IMR-90 (cell line): ENCODE results near the gene TBCD. TPM values are rescaled to one million over a fixed set of nuclear protein-coding genes. Genes with fewer than 3 reads are reported as not detected.

Experiments used
- ATAC-seq: fragments of 200-7000 bp; cut with Tn5 transposase; 2 replicates; pipeline ENCODE4 v1.9.1; 2020; ENCODE audit warnings: low read depth, mild to moderate bottlenecking, moderate library complexity
- BruUV-seq: library from RNA; stranded (reverse); fragments of 400-500 nt; replicated peaks from 2 replicates; lab custom pipeline; 2021; lab: Mats Ljungman, UMichigan
- CTCF ChIA-PET: fragments of 300-600 bp; formaldehyde crosslinking; extraction: SDS; loops from one replicate; lab custom pipeline; 2021; ENCODE audit warnings: antibody characterized with exemption; lab: Yijun Ruan, JAX
- POLR2A ChIA-PET: fragments of 300-600 bp; sonication (Branson Sonifier 250); formaldehyde crosslinking; loops from one replicate; lab custom pipeline; 2022; ENCODE audit warnings: antibody characterized with exemption; ENCODE audit not compliant: unreplicated experiment; lab: Charles Lee
- DNase-seq: peaks from one replicate; pipeline ENCODE4 v3.0.0; 2013
- H2AFZ ChIP-seq: replicated peaks from 2 replicates; pipeline ENCODE3; 2013; ENCODE audit warnings: low read length, mild to moderate bottlenecking; ENCODE audit not compliant: poor library complexity
- H2AK5ac ChIP-seq: 2 replicates; pipeline ENCODE4 v1.6.1; 2013; ENCODE audit warnings: low read depth, low read length, inconsistent platforms
- H2AK9ac ChIP-seq: replicated peaks from 2 replicates; pipeline ENCODE3; 2013; ENCODE audit warnings: mild to moderate bottlenecking, low read depth, low read length, moderate library complexity; ENCODE audit not compliant: poor library complexity
- H2BK120ac ChIP-seq: 2 replicates; pipeline ENCODE4 v1.6.1; 2013; ENCODE audit warnings: low read depth, low read length, inconsistent platforms
- H2BK15ac ChIP-seq: 3 replicates; pipeline ENCODE4 v1.6.1; 2013; ENCODE audit warnings: low read depth, low read length, inconsistent platforms
- H2BK20ac ChIP-seq: 2 replicates; pipeline ENCODE4 v1.6.1; 2013; ENCODE audit warnings: low read depth, mild to moderate bottlenecking, inconsistent platforms, low read length, moderate library complexity
- H2BK5ac ChIP-seq: 2 replicates; pipeline ENCODE4 v1.6.1; 2013; ENCODE audit warnings: mild to moderate bottlenecking, low read depth, low read length, inconsistent platforms; ENCODE audit not compliant: poor library complexity, severe bottlenecking
- H3K14ac ChIP-seq: replicated peaks from 2 replicates; pipeline ENCODE4 v1.6.1; 2013; ENCODE audit warnings: low read depth, low read length, inconsistent platforms
- H3K18ac ChIP-seq: 2 replicates; pipeline ENCODE4 v1.6.1; 2013; ENCODE audit warnings: low read depth, low read length, control low read depth
- H3K23ac ChIP-seq: 2 replicates; pipeline ENCODE4 v1.6.1; 2013; ENCODE audit warnings: low read depth, low read length, inconsistent platforms
- H3K27ac ChIP-seq: 2 replicates; pipeline ENCODE4 v1.5.1; 2013; ENCODE audit warnings: mild to moderate bottlenecking, control low read depth, low read length; ENCODE audit not compliant: insufficient read depth
- H3K27me3 ChIP-seq: 2 replicates; pipeline ENCODE4 v1.6.1; 2013; ENCODE audit warnings: low read length; ENCODE audit not compliant: control insufficient read depth, insufficient read depth
- H3K36me3 ChIP-seq: 2 replicates; pipeline ENCODE4 v1.6.1; 2013; ENCODE audit warnings: low read length, mixed read lengths; ENCODE audit not compliant: control insufficient read depth, insufficient read depth
- H3K4ac ChIP-seq: 2 replicates; pipeline ENCODE4 v1.6.1; 2013; ENCODE audit warnings: low read depth, low read length, inconsistent platforms
- H3K4me1 ChIP-seq: 2 replicates; pipeline ENCODE4 v1.6.1; 2013; ENCODE audit warnings: low read length, mixed read lengths; ENCODE audit not compliant: control insufficient read depth, insufficient read depth
- H3K4me2 ChIP-seq: 2 replicates; pipeline ENCODE4 v1.6.1; 2013; ENCODE audit warnings: low read depth, mild to moderate bottlenecking, control low read depth, low read length, moderate library complexity
- H3K4me3 ChIP-seq: 2 replicates; pipeline ENCODE4 v1.5.1; 2013; ENCODE audit warnings: low read depth, mild to moderate bottlenecking, control low read depth, low read length, moderate library complexity; ENCODE audit not compliant: insufficient read depth
- H3K56ac ChIP-seq: 2 replicates; pipeline ENCODE4 v1.6.1; 2013; ENCODE audit warnings: low read length, inconsistent platforms; ENCODE audit not compliant: insufficient read depth; ENCODE audit errors: extremely low read depth
- H3K79me1 ChIP-seq, 2 experiments: 2 replicates each; pipeline ENCODE4 v1.6.1; 2013; ENCODE audit warnings: low read length in 2 of 2, inconsistent platforms in 1 of 2, low read depth in 1 of 2
- H3K9ac ChIP-seq: 2 replicates; pipeline ENCODE4 v1.6.1; 2013; ENCODE audit warnings: low read depth, low read length, control low read depth
- H3K9me1 ChIP-seq: 2 replicates; pipeline ENCODE4 v1.6.1; 2013; ENCODE audit warnings: low read length, inconsistent platforms; ENCODE audit not compliant: insufficient read depth
- H3K9me3 ChIP-seq: 2 replicates; pipeline ENCODE4 v1.6.1; 2013; ENCODE audit warnings: low read length; ENCODE audit not compliant: control insufficient read depth, insufficient read depth
- H4K20me1 ChIP-seq: 2 replicates; pipeline ENCODE4 v1.6.1; 2013; ENCODE audit warnings: low read length, inconsistent platforms; ENCODE audit not compliant: insufficient read depth
- H4K5ac ChIP-seq: 2 replicates; pipeline ENCODE4 v1.6.1; 2013; ENCODE audit warnings: mild to moderate bottlenecking, low read depth, low read length, control low read depth
- H4K8ac ChIP-seq, 2 experiments: 2 replicates each; pipeline ENCODE4 v1.6.1; 2013; ENCODE audit warnings: low read depth in 2 of 2, low read length in 2 of 2, control low read depth in 1 of 2, inconsistent platforms in 1 of 2
- H4K91ac ChIP-seq: 2 replicates; pipeline ENCODE4 v1.6.1; 2013; ENCODE audit warnings: low read depth, low read length, inconsistent platforms; ENCODE audit not compliant: insufficient read depth
- BHLHE40 ChIP-seq: fragments of 150-350 bp; IDR thresholded peaks from 2 replicates; pipeline ENCODE4 v1.6.1; 2016; ENCODE audit warnings: mild to moderate bottlenecking, low read depth, low read length
- CEBPB ChIP-seq: IDR thresholded peaks from 2 replicates; pipeline ENCODE4 v1.6.1; 2012; ENCODE audit warnings: low read depth, low read length, improper control_type of control experiment
- CHD1 ChIP-seq: IDR thresholded peaks from 2 replicates; pipeline ENCODE4 v1.6.1; 2012; ENCODE audit warnings: low read depth, low read length, improper control_type of control experiment
- ELK1 ChIP-seq: fragments of 150-350 bp; IDR thresholded peaks from 2 replicates; pipeline ENCODE4 v1.6.1; 2016; ENCODE audit warnings: low read depth, mild to moderate bottlenecking, low read length, moderate library complexity, borderline replicate concordance
- FOS ChIP-seq: fragments of 150-350 bp; IDR thresholded peaks from 2 replicates; pipeline ENCODE4 v1.6.1; 2016; ENCODE audit warnings: low read depth, low read length
- MAFK ChIP-seq: IDR thresholded peaks from 2 replicates; pipeline ENCODE4 v1.6.1; 2012; ENCODE audit warnings: low read depth, low read length, improper control_type of control experiment
- MAZ ChIP-seq: IDR thresholded peaks from 2 replicates; pipeline ENCODE4 v1.6.1; 2012; ENCODE audit warnings: low read depth, mild to moderate bottlenecking, low read length, improper control_type of control experiment, moderate library complexity, borderline replicate concordance
- MXI1 ChIP-seq: IDR thresholded peaks from 2 replicates; pipeline ENCODE4 v1.6.1; 2012; ENCODE audit warnings: low read depth, mild to moderate bottlenecking, low read length, moderate library complexity, borderline replicate concordance
- NFE2L2 ChIP-seq: fragments of 150-350 bp; IDR thresholded peaks from 2 replicates; pipeline ENCODE4 v1.6.1; 2016; ENCODE audit warnings: low read depth, mild to moderate bottlenecking, low read length
- POLR2A ChIP-seq: IDR thresholded peaks from 2 replicates; pipeline ENCODE4 v1.6.1; 2012; ENCODE audit warnings: mild to moderate bottlenecking, low read depth, low read length
- RAD21 ChIP-seq: IDR thresholded peaks from 2 replicates; pipeline ENCODE4 v1.6.1; 2012; ENCODE audit warnings: low read length, improper control_type of control experiment
- RCOR1 ChIP-seq: IDR thresholded peaks from 2 replicates; pipeline ENCODE4 v1.6.1; 2012; ENCODE audit warnings: mild to moderate bottlenecking, low read length, improper control_type of control experiment; ENCODE audit not compliant: insufficient replicate concordance
- RFX5 ChIP-seq: IDR thresholded peaks from 2 replicates; pipeline ENCODE4 v1.8.0; 2012; ENCODE audit warnings: low read depth, mild to moderate bottlenecking, low read length, moderate library complexity
- SMC3 ChIP-seq: fragments of 150-350 bp; IDR thresholded peaks from 2 replicates; pipeline ENCODE4 v1.6.1; 2016; ENCODE audit warnings: low read depth, mild to moderate bottlenecking, antibody characterized with exemption, low read length, moderate library complexity
- WGBS, 2 experiments: methylation state at CpG; one replicate each; pipeline versions ENCODE4 v1.1.5 to v1.1.7; 2013; ENCODE audit warnings: missing lambda C conversion rate in 2 of 2; ENCODE audit not compliant: insufficient read length in 1 of 2; ENCODE audit errors: extremely low coverage in 2 of 2; 5-methylcytosine and 5-hydroxymethylcytosine counted together
- dilution Hi-C: fragments of 300-500 bp; cut with HindIII; formaldehyde crosslinking; loops from one replicate; pipeline ENCODE4 v1.14.3; 2018; ENCODE audit warnings: low sequenced_read_pairs; ENCODE audit not compliant: unreplicated experiment
- in situ Hi-C: fragments of 300-500 bp; cut with MboI; formaldehyde crosslinking; loops from 3 replicates; pipeline ENCODE4 v1.14.3; 2019; ENCODE audit warnings: low sequenced_read_pairs, inconsistent platforms, mixed read lengths
- intact Hi-C: fragments of 100-400 bp; cut with micrococcal nuclease; formaldehyde crosslinking; loops from 2 replicates; pipeline ENCODE4 v1.10.0; 2022
- polyA plus RNA-seq, 3 experiments: library from polyadenylated mRNA; depleted of rRNA; stranded (reverse); fragments of >200 nt; gene quantifications; 2 replicates each; pipeline ENCODE4 v1.2.3, GENCODE V29; 2012; ENCODE audit warnings: low replicate concordance in 1 of 3
- total RNA-seq: library from RNA; depleted of rRNA; stranded (reverse); fragments of >200 nt; gene quantifications from 2 replicates; pipeline ENCODE4 v1.2.3, GENCODE V29; 2012
- TF ChIP-seq, protein P1 (sequence below): fragments of 150-350 bp; IDR thresholded peaks from 2 replicates; pipeline ENCODE4 v1.6.1; 2017; ENCODE audit warnings: mild to moderate bottlenecking, antibody characterized with exemption, low read length, low read depth
- TF ChIP-seq, protein P2 (sequence below): conservative IDR thresholded peaks from 2 replicates; pipeline ENCODE4 v1.5.1; 2012; ENCODE audit warnings: mild to moderate bottlenecking, low read depth, low read length, improper control_type of control experiment

TBCD gene
- total and polyA plus RNA-seq, 2 of the 4 experiments (the other 2 are of a cell fraction), result 21.9 to 54.5 TPM

GRCh38 chr17:82713071-82713723, 38.7 kb upstream of the TBCD start:
- Histone ChIP-seq H3K56ac (no peak overlapping the region), H3K27ac (no peak overlapping the region), H3K27me3 (peaks cover 9% of the 10 kb centered on the region; the same call in 1 of the 2 replicates), H3K4ac (no peak overlapping the region), H3K4me1 (peaks cover 7% of the 10 kb centered on the region), H3K4me2 (no peak overlapping the region), H2AK5ac (no peak overlapping the region), H3K4me3 (no peak overlapping the region), H3K23ac (no peak overlapping the region), H2BK20ac (no peak overlapping the region), H2BK120ac (no peak overlapping the region), H2BK15ac (no peak overlapping the region), H4K91ac (no peak overlapping the region), H4K8ac (no peak overlapping the region), H3K18ac (no peak overlapping the region), H4K5ac (no peak overlapping the region), H2BK5ac (no peak overlapping the region), H3K14ac (no peak overlapping the region), H4K20me1 (0 out of 2 replicates have a peak, but pooled peaks cover 4% of the 10 kb centered on the region), H3K79me1 (peaks cover 7 to 12% of the 10 kb centered on the region in 2 experiments), H3K9me3 (no peaks in the 10 kb centered on the region), H3K9me1 (peaks cover 6% of the 10 kb centered on the region), H3K36me3 (no peaks in the 10 kb centered on the region), H2AFZ (no peak overlapping the region), H3K9ac (no peak overlapping the region), H2AK9ac (no peak overlapping the region)
- TF ChIP-seq SMC3 (no peak), MAFK (no peak), RAD21 (no peak), ELK1 (no peak), FOS (no peak), CEBPB (no peak), RFX5 (no peak), BHLHE40 (no peak), POLR2A (no peak), CHD1 (no peak), RCOR1 (no peak), NFE2L2 (no peak), MXI1 (no peak), MAZ (no peak)
- TF ChIP-seq, protein P1, sequence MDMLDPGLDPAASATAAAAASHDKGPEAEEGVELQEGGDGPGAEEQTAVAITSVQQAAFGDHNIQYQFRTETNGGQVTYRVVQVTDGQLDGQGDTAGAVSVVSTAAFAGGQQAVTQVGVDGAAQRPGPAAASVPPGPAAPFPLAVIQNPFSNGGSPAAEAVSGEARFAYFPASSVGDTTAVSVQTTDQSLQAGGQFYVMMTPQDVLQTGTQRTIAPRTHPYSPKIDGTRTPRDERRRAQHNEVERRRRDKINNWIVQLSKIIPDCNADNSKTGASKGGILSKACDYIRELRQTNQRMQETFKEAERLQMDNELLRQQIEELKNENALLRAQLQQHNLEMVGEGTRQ, result no peak
- TF ChIP-seq, protein P2, sequence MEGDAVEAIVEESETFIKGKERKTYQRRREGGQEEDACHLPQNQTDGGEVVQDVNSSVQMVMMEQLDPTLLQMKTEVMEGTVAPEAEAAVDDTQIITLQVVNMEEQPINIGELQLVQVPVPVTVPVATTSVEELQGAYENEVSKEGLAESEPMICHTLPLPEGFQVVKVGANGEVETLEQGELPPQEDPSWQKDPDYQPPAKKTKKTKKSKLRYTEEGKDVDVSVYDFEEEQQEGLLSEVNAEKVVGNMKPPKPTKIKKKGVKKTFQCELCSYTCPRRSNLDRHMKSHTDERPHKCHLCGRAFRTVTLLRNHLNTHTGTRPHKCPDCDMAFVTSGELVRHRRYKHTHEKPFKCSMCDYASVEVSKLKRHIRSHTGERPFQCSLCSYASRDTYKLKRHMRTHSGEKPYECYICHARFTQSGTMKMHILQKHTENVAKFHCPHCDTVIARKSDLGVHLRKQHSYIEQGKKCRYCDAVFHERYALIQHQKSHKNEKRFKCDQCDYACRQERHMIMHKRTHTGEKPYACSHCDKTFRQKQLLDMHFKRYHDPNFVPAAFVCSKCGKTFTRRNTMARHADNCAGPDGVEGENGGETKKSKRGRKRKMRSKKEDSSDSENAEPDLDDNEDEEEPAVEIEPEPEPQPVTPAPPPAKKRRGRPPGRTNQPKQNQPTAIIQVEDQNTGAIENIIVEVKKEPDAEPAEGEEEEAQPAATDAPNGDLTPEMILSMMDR, result no peak
- BruUV-seq, result no TSS peak
- ChIA-PET POLR2A (no interaction called here), CTCF (no interaction called here)
- 91% methylated on average over 18 of the region's 35 CpGs; no CpG with 5 or more reads in 1 of the 2 experiments for WGBS, 2 experiments
- no peak for ATAC-seq
- intact Hi-C loops, result no loop called here
- no peak for DNase-seq
- dilution Hi-C loops, result no loop called here
- in situ Hi-C loops, result no loop called here
